ENCODE results near the gene ABHD4.
"Not testable (repeated sequence)": the region's sequence is repeated elsewhere in the genome, so short reads cannot be mapped to it uniquely, and the experiment has no call there.

ABHD4 gene

GRCh38 chr14:22598099-22598895 is at the start of gene ABHD4:
ABHD4 (plus strand) TSS chr14:22598300; CDS start chr14:22598307, 7 bp downstream.
- peak; percentile 15 for DNase-seq (ENCODE audit: low read depth)

- no peak for DNase-seq (ENCODE audit: low read depth)
These were observed 48.7 kb upstream of the ABHD4 start for GRCh38 chr14:22549324-22549962.

- DNase-seq (ENCODE audit: low read depth): no peak
These were observed 48.0 kb upstream of the ABHD4 start for GRCh38 chr14:22549981-22550673.

GRCh38 chr14:22551605-22551997 is 46.5 kb upstream of the ABHD4 start:
- no peak for DNase-seq (ENCODE audit: low read depth)

GRCh38 chr14:22552001-22552826 is 45.9 kb upstream of the ABHD4 start:
- DNase-seq (ENCODE audit: low read depth): no peak

- DNase-seq (ENCODE audit: low read depth): no peak
These were observed 45.3 kb upstream of the ABHD4 start for GRCh38 chr14:22552827-22553076.

GRCh38 chr14:22553445-22553844 is 44.7 kb upstream of the ABHD4 start:
- no peak for DNase-seq (ENCODE audit: low read depth)

- DNase-seq (ENCODE audit: low read depth): not testable (repeated sequence)
These were observed 44.1 kb upstream of the ABHD4 start for GRCh38 chr14:22553861-22554497.

- DNase-seq (ENCODE audit: low read depth): no peak
These were observed 43.4 kb upstream of the ABHD4 start for GRCh38 chr14:22554498-22555383.

GRCh38 chr14:22555384-22556011 is 42.6 kb upstream of the ABHD4 start:
- DNase-seq (ENCODE audit: low read depth): no peak

GRCh38 chr14:22556021-22556989 is 41.8 kb upstream of the ABHD4 start:
- DNase-seq (ENCODE audit: low read depth): peak; percentile 88

- DNase-seq (ENCODE audit: low read depth): peak; percentile 49
These were observed 41.0 kb upstream of the ABHD4 start for GRCh38 chr14:22556990-22557623.

GRCh38 chr14:22557846-22558220 is 40.3 kb upstream of the ABHD4 start:
- DNase-seq (ENCODE audit: low read depth): no peak

GRCh38 chr14:22558221-22558913 is 39.7 kb upstream of the ABHD4 start:
- DNase-seq (ENCODE audit: low read depth): no peak

- DNase-seq (ENCODE audit: low read depth): no peak
These were observed 39.1 kb upstream of the ABHD4 start for GRCh38 chr14:22559041-22559440.

GRCh38 chr14:22560662-22561365 is 37.3 kb upstream of the ABHD4 start:
- peak; percentile 44 for DNase-seq (ENCODE audit: low read depth)

- DNase-seq (ENCODE audit: low read depth): no peak
These were observed 36.8 kb upstream of the ABHD4 start for GRCh38 chr14:22561366-22561660.

Measured in CMK (cell line).